ENCODE measurements around the gene MYO1D. TPM values are rescaled to one million over a fixed set of nuclear protein-coding genes. Genes with fewer than 3 reads are reported as not detected.

MYO1D gene
- total and polyA plus RNA-seq, 2 donors (not counting 1 experiment from before 2014, with no cell fraction given) = 5.4 to 26.7 TPM

DNA sequence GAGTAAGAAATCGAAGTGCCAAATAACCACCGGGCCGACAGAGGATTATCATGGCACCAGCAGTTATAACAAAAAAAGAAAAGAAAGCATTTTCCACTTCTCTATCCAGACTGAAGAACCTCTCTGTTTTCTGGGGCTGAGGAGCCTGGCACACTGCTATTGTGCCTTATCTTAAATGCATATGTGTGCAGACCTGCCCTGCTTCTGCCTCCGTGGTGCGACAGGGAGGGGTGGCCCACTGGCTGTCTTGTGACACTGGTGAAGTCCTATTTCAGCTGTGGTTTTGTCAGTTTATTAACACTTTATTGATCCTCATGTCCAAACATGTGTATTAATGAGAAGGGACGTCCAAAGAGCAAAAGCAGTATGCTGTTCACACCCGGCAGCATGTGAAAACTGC is 334.7 kb downstream of the MYO1D start:
- Histone ChIP-seq H2AFZ (ENCODE audit: insufficient read depth, low read depth, low read length, poor library complexity, severe bottlenecking) (no peak overlapping the region), H4K20me1 (ENCODE audit: control insufficient read depth, insufficient read depth, low read length, poor library complexity, severe bottlenecking) (no peaks in the 10 kb centered on the region), H3K36me3 (replicated peaks in 1 of 2; ENCODE audit: control extremely low read depth in 1 of 2, control insufficient read depth in 1 of 2, extremely low read depth in 1 of 2, insufficient read depth in 2 of 2, low read length in 1 of 2) (no peaks in the 10 kb centered on the region), H3K4me1 (ENCODE audit: control insufficient read depth in 2 of 2, insufficient read depth in 2 of 2, low read length in 2 of 2) (no peaks in the 10 kb centered on the region), H3K4me2 (replicated peaks; ENCODE audit: low read depth, low read length, poor library complexity, severe bottlenecking) (no peak overlapping the region), H3K79me2 (ENCODE audit: control insufficient read depth, insufficient read depth, low read length) (no peaks in the 10 kb centered on the region), H3K9ac (ENCODE audit: low read length) (no peak overlapping the region), H3K4me3 (ENCODE audit: control extremely low read depth in 1 of 5, extremely low read depth in 1 of 5, insufficient read depth in 1 of 5, low read depth in 2 of 5, low read length in 4 of 5) (no peak overlapping the region), H3K27me3 (replicated peaks in 1 of 4; ENCODE audit: control extremely low read depth in 1 of 4, control insufficient read depth in 3 of 4, insufficient read depth in 4 of 4, low read length in 3 of 4) (no peaks in the 10 kb centered on the region), H3K27ac (ENCODE audit: low read length in 2 of 2) (no peak overlapping the region), H3K9me3 (ENCODE audit: control extremely low read depth in 1 of 3, control insufficient read depth in 2 of 3, insufficient read depth in 1 of 3, low read length in 2 of 3) (no peaks in the 10 kb centered on the region)
- H3K4me3 Mint-ChIP-seq = no peak overlapping the region
- 91% methylated on average over 5 of the region's 7 CpGs for WGBS (ENCODE audit: insufficient coverage)
- POLR2A ChIA-PET = no interaction called here
- no peaks in the 10 kb centered on the region for H3K4me1 Mint-ChIP-seq
- no peaks in the 10 kb centered on the region for H3K27me3 Mint-ChIP-seq
- intact Hi-C loops (cut with micrococcal nuclease) = no loop called here
- no peak for ATAC-seq (ENCODE audit: low read depth)
- CTCF ChIA-PET = interaction anchor here (2.1 kb wide), 1 partner anchor 58 kb away, joined by 6 read pairs; no protein-coding TSS in a partner anchor
- TF ChIP-seq, protein P1, sequence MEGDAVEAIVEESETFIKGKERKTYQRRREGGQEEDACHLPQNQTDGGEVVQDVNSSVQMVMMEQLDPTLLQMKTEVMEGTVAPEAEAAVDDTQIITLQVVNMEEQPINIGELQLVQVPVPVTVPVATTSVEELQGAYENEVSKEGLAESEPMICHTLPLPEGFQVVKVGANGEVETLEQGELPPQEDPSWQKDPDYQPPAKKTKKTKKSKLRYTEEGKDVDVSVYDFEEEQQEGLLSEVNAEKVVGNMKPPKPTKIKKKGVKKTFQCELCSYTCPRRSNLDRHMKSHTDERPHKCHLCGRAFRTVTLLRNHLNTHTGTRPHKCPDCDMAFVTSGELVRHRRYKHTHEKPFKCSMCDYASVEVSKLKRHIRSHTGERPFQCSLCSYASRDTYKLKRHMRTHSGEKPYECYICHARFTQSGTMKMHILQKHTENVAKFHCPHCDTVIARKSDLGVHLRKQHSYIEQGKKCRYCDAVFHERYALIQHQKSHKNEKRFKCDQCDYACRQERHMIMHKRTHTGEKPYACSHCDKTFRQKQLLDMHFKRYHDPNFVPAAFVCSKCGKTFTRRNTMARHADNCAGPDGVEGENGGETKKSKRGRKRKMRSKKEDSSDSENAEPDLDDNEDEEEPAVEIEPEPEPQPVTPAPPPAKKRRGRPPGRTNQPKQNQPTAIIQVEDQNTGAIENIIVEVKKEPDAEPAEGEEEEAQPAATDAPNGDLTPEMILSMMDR (IDR thresholded peaks at IDR 0.05) = no peak
- no peak for TF ChIP-seq EZH2 (IDR thresholded peaks at IDR 0.05; ENCODE audit: borderline replicate concordance, insufficient read depth, low read depth, low read length, poor library complexity, severe bottlenecking)
- DNase-seq = no peak
- no peaks in the 10 kb centered on the region for H3K9me3 Mint-ChIP-seq (ENCODE audit: insufficient read depth)
- no peak overlapping the region for H3K27ac Mint-ChIP-seq

DNA sequence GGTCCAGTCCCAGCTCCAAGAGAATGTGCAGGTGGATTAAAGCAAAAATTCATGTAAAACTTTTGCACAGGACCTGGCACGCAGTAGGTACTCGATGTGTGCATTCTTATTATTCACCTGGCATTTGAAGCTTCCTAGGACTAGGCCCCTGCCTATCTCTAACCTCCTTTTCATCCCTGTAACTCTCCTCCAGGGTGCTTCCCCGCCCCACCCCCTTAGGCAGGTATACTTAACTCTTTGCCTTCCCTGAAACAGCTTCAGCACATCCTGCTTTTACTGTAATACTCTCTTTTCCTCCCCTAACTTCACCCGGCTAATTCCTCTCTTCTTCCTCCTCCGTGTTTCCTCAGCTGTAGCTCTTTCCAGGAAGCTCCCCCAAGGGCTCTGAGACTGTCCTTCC is 335.3 kb downstream of the MYO1D start:
- ATAC-seq (ENCODE audit: low read depth) = no peak
- Histone ChIP-seq H4K20me1 (ENCODE audit: control insufficient read depth, insufficient read depth, low read length, poor library complexity, severe bottlenecking) (no peaks in the 10 kb centered on the region), H2AFZ (ENCODE audit: insufficient read depth, low read depth, low read length, poor library complexity, severe bottlenecking) (no peak overlapping the region), H3K9me3 (ENCODE audit: control extremely low read depth in 1 of 3, control insufficient read depth in 2 of 3, insufficient read depth in 1 of 3, low read length in 2 of 3) (no peaks in the 10 kb centered on the region), H3K4me3 (ENCODE audit: control extremely low read depth in 1 of 5, extremely low read depth in 1 of 5, insufficient read depth in 1 of 5, low read depth in 2 of 5, low read length in 4 of 5) (no peak overlapping the region), H3K4me2 (replicated peaks; ENCODE audit: low read depth, low read length, poor library complexity, severe bottlenecking) (no peak overlapping the region), H3K4me1 (ENCODE audit: control insufficient read depth in 2 of 2, insufficient read depth in 2 of 2, low read length in 2 of 2) (no peaks in the 10 kb centered on the region), H3K27me3 (replicated peaks in 1 of 4; ENCODE audit: control extremely low read depth in 1 of 4, control insufficient read depth in 3 of 4, insufficient read depth in 4 of 4, low read length in 3 of 4) (no peaks in the 10 kb centered on the region), H3K79me2 (ENCODE audit: control insufficient read depth, insufficient read depth, low read length) (no peaks in the 10 kb centered on the region), H3K36me3 (replicated peaks in 1 of 2; ENCODE audit: control extremely low read depth in 1 of 2, control insufficient read depth in 1 of 2, extremely low read depth in 1 of 2, insufficient read depth in 2 of 2, low read length in 1 of 2) (no peaks in the 10 kb centered on the region), H3K27ac (ENCODE audit: low read length in 2 of 2) (no peak overlapping the region), H3K9ac (ENCODE audit: low read length) (no peak overlapping the region)
- WGBS (ENCODE audit: insufficient coverage) = 86% methylated on average over 5 of the region's 5 CpGs
- no peaks in the 10 kb centered on the region for H3K4me1 Mint-ChIP-seq
- ChIA-PET POLR2A (no interaction called here), CTCF (interaction anchor here (2.1 kb wide), 1 partner anchor 57 kb away, joined by 6 read pairs; no protein-coding TSS in a partner anchor)
- no peaks in the 10 kb centered on the region for H3K9me3 Mint-ChIP-seq (ENCODE audit: insufficient read depth)
- intact Hi-C loops (cut with micrococcal nuclease) = no loop called here
- H3K27me3 Mint-ChIP-seq = no peaks in the 10 kb centered on the region
- DNase-seq = no peak
- H3K4me3 Mint-ChIP-seq = no peak overlapping the region
- H3K27ac Mint-ChIP-seq = no peak overlapping the region
- TF ChIP-seq, protein P1 (IDR thresholded peaks at IDR 0.05) = no peak
- TF ChIP-seq EZH2 (IDR thresholded peaks at IDR 0.05; ENCODE audit: borderline replicate concordance, insufficient read depth, low read depth, low read length, poor library complexity, severe bottlenecking) = no peak
